ENCODE data around the gene TPI1. TPM values are rescaled to one million over a fixed set of nuclear protein-coding genes. Genes with fewer than 3 reads are reported as not detected.

The TPI1 gene
- total RNA-seq, 2 donors from 2014 or later, result 287 to 322 TPM

GRCh38 chr12:6916426-6917200 is 49.3 kb downstream of the TPI1 start:
- Histone ChIP-seq H3K27me3 (replicated peaks; ENCODE audit: insufficient read depth) (no peaks in the 10 kb centered on the region), H3K9me3 (no peaks in the 10 kb centered on the region), H3K36me3 (peaks cover 13% of the 10 kb centered on the region), H3K4me3 (no peak overlapping the region), H3K4me1 (ENCODE audit: control insufficient read depth in 1 of 2, low read depth in 2 of 2) (peaks cover 16 to 18% of the 10 kb centered on the region in 2 donors), H3K27ac (peak overlapping the region in 1 of 2 donors; percentile 16)
- TF ChIP-seq, protein P1, sequence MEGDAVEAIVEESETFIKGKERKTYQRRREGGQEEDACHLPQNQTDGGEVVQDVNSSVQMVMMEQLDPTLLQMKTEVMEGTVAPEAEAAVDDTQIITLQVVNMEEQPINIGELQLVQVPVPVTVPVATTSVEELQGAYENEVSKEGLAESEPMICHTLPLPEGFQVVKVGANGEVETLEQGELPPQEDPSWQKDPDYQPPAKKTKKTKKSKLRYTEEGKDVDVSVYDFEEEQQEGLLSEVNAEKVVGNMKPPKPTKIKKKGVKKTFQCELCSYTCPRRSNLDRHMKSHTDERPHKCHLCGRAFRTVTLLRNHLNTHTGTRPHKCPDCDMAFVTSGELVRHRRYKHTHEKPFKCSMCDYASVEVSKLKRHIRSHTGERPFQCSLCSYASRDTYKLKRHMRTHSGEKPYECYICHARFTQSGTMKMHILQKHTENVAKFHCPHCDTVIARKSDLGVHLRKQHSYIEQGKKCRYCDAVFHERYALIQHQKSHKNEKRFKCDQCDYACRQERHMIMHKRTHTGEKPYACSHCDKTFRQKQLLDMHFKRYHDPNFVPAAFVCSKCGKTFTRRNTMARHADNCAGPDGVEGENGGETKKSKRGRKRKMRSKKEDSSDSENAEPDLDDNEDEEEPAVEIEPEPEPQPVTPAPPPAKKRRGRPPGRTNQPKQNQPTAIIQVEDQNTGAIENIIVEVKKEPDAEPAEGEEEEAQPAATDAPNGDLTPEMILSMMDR (IDR thresholded peaks at IDR 0.05), result no peak
- ATAC-seq (ENCODE audit: insufficient number of reproducible peaks, low FRiP score, low read depth) (no peak), DNase-seq (ENCODE audit: low spot score) (no peak)

DNA sequence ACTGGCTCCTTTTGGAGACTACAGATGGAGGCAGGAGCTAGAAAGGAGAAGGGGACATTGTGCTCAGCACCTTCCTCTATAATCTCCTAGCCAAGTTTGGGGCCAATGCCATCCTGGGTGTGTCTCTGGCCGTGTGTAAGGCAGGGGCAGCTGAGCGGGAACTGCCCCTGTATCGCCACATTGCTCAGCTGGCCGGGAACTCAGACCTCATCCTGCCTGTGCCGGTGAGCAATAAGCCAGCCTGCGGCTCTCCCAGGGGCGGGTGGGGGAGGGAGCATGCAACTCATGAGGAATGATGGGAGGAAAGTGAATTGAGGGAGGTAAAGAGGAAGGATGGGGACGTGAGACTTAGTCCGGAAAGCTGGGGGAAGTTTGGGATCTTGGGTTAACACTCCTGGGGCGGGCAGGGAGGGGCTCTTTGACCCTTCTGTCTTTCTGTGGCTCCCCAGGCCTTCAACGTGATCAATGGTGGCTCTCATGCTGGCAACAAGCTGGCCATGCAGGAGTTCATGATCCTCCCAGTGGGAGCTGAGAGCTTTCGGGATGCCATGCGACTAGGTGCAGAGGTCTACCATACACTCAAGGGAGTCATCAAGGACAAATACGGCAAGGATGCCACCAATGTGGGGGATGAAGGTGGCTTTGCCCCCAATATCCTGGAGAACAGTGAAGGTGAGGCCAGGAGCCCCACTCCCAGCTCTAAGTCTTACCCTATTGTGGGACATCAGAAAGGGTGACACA is 50.3 kb downstream of the TPI1 start:
- peaks cover 16 to 18% of the 10 kb centered on the region in 2 donors for H3K4me1 ChIP-seq (ENCODE audit: control insufficient read depth in 1 of 2, low read depth in 2 of 2)
- no peak overlapping the region for H3K4me3 ChIP-seq
- peaks cover 13% of the 10 kb centered on the region for H3K36me3 ChIP-seq
- H3K9me3 ChIP-seq, result no peaks in the 10 kb centered on the region
- DNase-seq (ENCODE audit: low spot score) (no peak), ATAC-seq (ENCODE audit: insufficient number of reproducible peaks, low FRiP score, low read depth) (no peak)
- H3K27me3 ChIP-seq (replicated peaks; ENCODE audit: insufficient read depth), result no peaks in the 10 kb centered on the region
- TF ChIP-seq, protein P1 (IDR thresholded peaks at IDR 0.05), result no peak
- H3K27ac ChIP-seq, result no peak overlapping the region

DNA sequence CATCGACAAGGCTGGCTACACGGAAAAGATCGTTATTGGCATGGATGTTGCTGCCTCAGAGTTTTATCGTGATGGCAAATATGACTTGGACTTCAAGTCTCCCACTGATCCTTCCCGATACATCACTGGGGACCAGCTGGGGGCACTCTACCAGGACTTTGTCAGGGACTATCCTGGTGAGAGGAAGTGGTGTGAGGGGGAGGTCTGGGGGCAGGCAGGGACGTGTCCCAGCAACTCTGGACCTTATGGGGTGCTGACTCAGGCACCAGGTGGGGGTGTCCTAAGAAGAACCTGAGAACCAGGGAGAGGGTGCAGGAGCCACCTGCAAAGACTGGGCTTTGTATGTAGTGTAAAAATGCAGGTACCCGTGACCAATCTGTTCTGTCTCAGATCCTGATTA is 52.3 kb downstream of the TPI1 start:
- Histone ChIP-seq H3K36me3 (peaks cover 13% of the 10 kb centered on the region), H3K4me1 (ENCODE audit: control insufficient read depth in 1 of 2, low read depth in 2 of 2) (peaks cover 12 to 21% of the 10 kb centered on the region in 2 donors), H3K9me3 (no peaks in the 10 kb centered on the region), H3K27ac (no peak overlapping the region), H3K4me3 (no peak overlapping the region), H3K27me3 (replicated peaks; ENCODE audit: insufficient read depth) (no peaks in the 10 kb centered on the region)
- ATAC-seq (ENCODE audit: insufficient number of reproducible peaks, low FRiP score, low read depth) (no peak), DNase-seq (ENCODE audit: low spot score) (no peak)
- TF ChIP-seq, protein P1 (IDR thresholded peaks at IDR 0.05), result no peak

Other genes with a start within 250 kb of the TPI1 start
- gene LPAR5, start 231.6 kb upstream of the TPI1 start, total RNA-seq, result 1 to 10 TPM; 4.8 to 6.8 TPM
- 1 to 10 TPM; 5.1 to 9.1 TPM for gene ACRBP, start 220.1 kb upstream of the TPI1 start, total RNA-seq
- 10 to 100 TPM; 21.8 to 36.9 TPM for gene ING4, start 204.4 kb upstream of the TPI1 start, total RNA-seq
- gene ZNF384, start 178.2 kb upstream of the TPI1 start, total RNA-seq, result 10 to 100 TPM; 36.8 to 45.3 TPM
- gene PIANP, start 166.7 kb upstream of the TPI1 start, total RNA-seq, result 1 to 10 TPM; 3.1 to 4.2 TPM
- gene COPS7A, start 143.5 kb upstream of the TPI1 start, total RNA-seq, result 10 to 100 TPM; 69.9 to 78.2 TPM
- gene MLF2, start 114.4 kb upstream of the TPI1 start, total RNA-seq, result 100 to 1,000 TPM; 129 to 179 TPM
- gene PTMS, start 101.2 kb upstream of the TPI1 start, total RNA-seq, result 100 to 1,000 TPM; 168 to 186 TPM
- gene LAG3, start 95.0 kb upstream of the TPI1 start, total RNA-seq, result 1 to 10 TPM in 1 of 2 donors, under 1 TPM in 1; 0.95 to 1.5 TPM
- gene CD4, start 78.0 kb upstream of the TPI1 start, total RNA-seq, result 10 to 100 TPM; 22.3 to 25.0 TPM
- gene GPR162, start 45.7 kb upstream of the TPI1 start, total RNA-seq, result 1 to 10 TPM; 1.1 to 3.1 TPM
- gene P3H3, start 39.1 kb upstream of the TPI1 start, total RNA-seq, result 10 to 100 TPM; 66.1 to 77.7 TPM
- 10 to 100 TPM in 1 of 2 donors, 1 to 10 TPM in 1; 9.3 to 16.6 TPM for gene GNB3, start 26.6 kb upstream of the TPI1 start, total RNA-seq
- gene CDCA3, start 16.2 kb upstream of the TPI1 start, total RNA-seq, result 1 to 10 TPM; 1.8 to 1.9 TPM
- 10 to 100 TPM; 54.3 to 62.7 TPM for gene USP5, start 15.4 kb upstream of the TPI1 start, total RNA-seq
- 10 to 100 TPM in 1 of 2 donors, 1 to 10 TPM in 1; 9.2 to 19.1 TPM for gene SPSB2, start 5.8 kb downstream of the TPI1 start, total RNA-seq
- 1 to 10 TPM; 8.5 TPM for gene LRRC23, start 37.3 kb downstream of the TPI1 start, total RNA-seq
- 10 to 100 TPM; 53.6 to 57.9 TPM for gene ENO2, start 47.0 kb downstream of the TPI1 start, total RNA-seq
- gene ATN1, start 60.4 kb downstream of the TPI1 start, total RNA-seq, result 100 to 1,000 TPM; 109 to 163 TPM
- not detected for gene RNU7-1, start 76.3 kb downstream of the TPI1 start, total RNA-seq
- gene C12orf57, start 76.5 kb downstream of the TPI1 start, total RNA-seq, result 100 to 1,000 TPM; 370 to 416 TPM
- 10 to 100 TPM; 19.0 to 24.0 TPM for gene PTPN6, start 83.8 kb downstream of the TPI1 start, total RNA-seq
- 100 to 1,000 TPM; 103 to 139 TPM for gene PHB2, start 103.1 kb downstream of the TPI1 start, total RNA-seq
- gene EMG1, start 103.4 kb downstream of the TPI1 start, total RNA-seq, result 10 to 100 TPM; 31.5 to 31.7 TPM
- 10 to 100 TPM; 40.5 to 51.9 TPM for gene LPCAT3, start 150.9 kb downstream of the TPI1 start, total RNA-seq
- gene C1S, start 193.2 kb downstream of the TPI1 start, total RNA-seq, result 100 to 1,000 TPM; 456 to 715 TPM
- gene C1R, start 224.9 kb downstream of the TPI1 start, total RNA-seq, result 100 to 1,000 TPM; 811 to 997 TPM
- 100 to 1,000 TPM; 126 to 134 TPM for gene C1RL, start 241.7 kb downstream of the TPI1 start, total RNA-seq